Stimulated activated CD8-positive, alpha-beta memory T cell treated with anti-CD3 and anti-CD28 coated beads, Interleukin-4, amount 100 ng/mL, for 24 hours (primary cell): ENCODE measurements around the gene HDAC10.

Experiments
- DNase-seq: peaks from one replicate; pipeline ENCODE4 v3.0.0-alpha.2; 2020; ENCODE audit warnings: low read depth

The HDAC10 gene

GRCh38 chr22:50238755-50239154 lies 12.3 kb downstream of the HDAC10 start:
- DNase-seq, result no peak

GRCh38 chr22:50236731-50237409 lies 14.2 kb downstream of the HDAC10 start:
- no peak for DNase-seq

GRCh38 chr22:50233223-50233622 lies 17.8 kb downstream of the HDAC10 start:
- DNase-seq, result no peak

GRCh38 chr22:50232481-50233151 lies 18.4 kb downstream of the HDAC10 start:
- no peak for DNase-seq

GRCh38 chr22:50229370-50229769 lies 21.7 kb downstream of the HDAC10 start:
- DNase-seq, result no peak

- DNase-seq, result no peak
These were observed 22.7 kb downstream of the HDAC10 start for GRCh38 chr22:50228366-50228765.

GRCh38 chr22:50227579-50228215 lies 23.4 kb downstream of the HDAC10 start:
- no peak for DNase-seq

GRCh38 chr22:50226875-50227165 lies 24.2 kb downstream of the HDAC10 start:
- DNase-seq, result no peak

- DNase-seq, result no peak
These were observed 24.8 kb downstream of the HDAC10 start for GRCh38 chr22:50226063-50226874.

GRCh38 chr22:50225200-50225969 lies 25.7 kb downstream of the HDAC10 start:
- DNase-seq, result no peak

- no peak for DNase-seq
These were observed 27.0 kb downstream of the HDAC10 start for GRCh38 chr22:50224071-50224470.

- no peak for DNase-seq
These were observed 28.6 kb downstream of the HDAC10 start for GRCh38 chr22:50222508-50222907.

GRCh38 chr22:50221410-50222300 lies 29.4 kb downstream of the HDAC10 start:
- no peak for DNase-seq

GRCh38 chr22:50220603-50221409 lies 30.3 kb downstream of the HDAC10 start:
- DNase-seq, result no peak

GRCh38 chr22:50219800-50220602 lies 31.1 kb downstream of the HDAC10 start:
- DNase-seq, result no peak

GRCh38 chr22:50218996-50219727 lies 31.9 kb downstream of the HDAC10 start:
- no peak for DNase-seq

GRCh38 chr22:50218153-50218995 lies 32.7 kb downstream of the HDAC10 start:
- DNase-seq, result no peak
